ENCODE measurements around the gene RTF1.

RTF1 gene

DNA sequence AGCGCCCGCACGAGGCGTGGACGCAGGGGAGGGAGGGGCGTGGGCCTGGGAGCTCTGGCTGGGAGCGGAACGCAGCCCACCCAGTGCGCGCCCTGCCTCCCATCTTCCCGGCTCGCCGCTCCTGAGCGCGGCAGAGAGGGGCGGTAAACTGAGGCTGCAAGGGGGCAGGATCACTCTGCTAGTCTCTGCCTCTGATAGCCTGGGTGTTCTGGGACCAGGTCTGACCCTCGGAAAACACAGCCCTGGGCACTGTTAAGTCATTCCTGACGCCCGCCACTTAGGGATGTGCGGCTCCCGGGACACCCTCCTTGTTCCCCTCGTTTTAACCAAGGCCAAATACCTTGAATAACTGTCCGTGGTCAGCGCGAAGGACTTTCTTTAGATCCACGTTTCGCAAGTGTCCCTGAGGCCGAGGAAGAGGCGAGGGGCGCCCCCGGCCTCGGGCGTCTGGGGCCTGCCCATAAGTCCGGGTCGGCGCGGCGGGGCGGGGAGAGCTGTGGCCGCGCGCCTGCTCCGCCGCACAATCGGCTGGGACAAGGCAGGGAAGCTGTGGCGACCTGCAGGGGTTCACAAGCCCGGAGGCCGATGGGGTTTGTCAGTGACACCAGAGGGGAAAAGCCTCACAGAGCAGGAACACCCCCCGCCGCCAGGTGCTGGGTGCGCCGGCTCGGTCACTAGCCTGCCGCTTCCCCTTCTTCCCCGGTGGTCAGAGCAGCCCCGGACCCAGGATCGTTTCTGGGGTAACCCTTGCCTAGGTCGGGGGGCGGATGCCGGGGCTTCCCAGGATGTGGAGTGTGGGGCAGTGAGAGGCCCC is 78.2 kb downstream of the RTF1 start:
- Histone ChIP-seq H3K4me3 (ENCODE audit: insufficient read depth, low read depth, low read length) (peak overlapping the region; percentile 19), H3K9me3 (ENCODE audit: control insufficient read depth, low read length) (no peaks in the 10 kb centered on the region), H3K27ac (ENCODE audit: insufficient read depth, low read depth, low read length, poor library complexity, severe bottlenecking) (no peak overlapping the region), H3K27me3 (ENCODE audit: control insufficient read depth, insufficient read depth, low read length, poor library complexity, severe bottlenecking) (peaks cover 100% of the 10 kb centered on the region), H3K36me3 (ENCODE audit: control insufficient read depth, insufficient read depth, low read length) (no peaks in the 10 kb centered on the region), H3K4me1 (ENCODE audit: control insufficient read depth, insufficient read depth, low read length) (peaks cover 14% of the 10 kb centered on the region)
- 3% methylated on average over 60 of the region's 60 CpGs for WGBS, 2 experiments

GRCh38 chr15:41495736-41496599 is 79.1 kb downstream of the RTF1 start:
- Histone ChIP-seq H3K4me3 (ENCODE audit: insufficient read depth, low read depth, low read length) (peak overlapping the region; percentile 19), H3K36me3 (ENCODE audit: control insufficient read depth, insufficient read depth, low read length) (no peaks in the 10 kb centered on the region), H3K27me3 (ENCODE audit: control insufficient read depth, insufficient read depth, low read length, poor library complexity, severe bottlenecking) (peaks cover 100% of the 10 kb centered on the region), H3K27ac (ENCODE audit: insufficient read depth, low read depth, low read length, poor library complexity, severe bottlenecking) (no peak overlapping the region), H3K9me3 (ENCODE audit: control insufficient read depth, low read length) (no peaks in the 10 kb centered on the region), H3K4me1 (ENCODE audit: control insufficient read depth, insufficient read depth, low read length) (peaks cover 14% of the 10 kb centered on the region)
- 6 to 7% methylated on average over 59 of the region's 59 CpGs for WGBS, 2 experiments

- 59 to 73% methylated on average over 1 to 2 of the region's 2 CpGs for WGBS, 2 experiments
- Histone ChIP-seq H3K27ac (ENCODE audit: insufficient read depth, low read depth, low read length, poor library complexity, severe bottlenecking) (no peak overlapping the region), H3K4me3 (ENCODE audit: insufficient read depth, low read depth, low read length) (no peak overlapping the region), H3K36me3 (ENCODE audit: control insufficient read depth, insufficient read depth, low read length) (no peaks in the 10 kb centered on the region), H3K27me3 (ENCODE audit: control insufficient read depth, insufficient read depth, low read length, poor library complexity, severe bottlenecking) (peaks cover 100% of the 10 kb centered on the region), H3K4me1 (ENCODE audit: control insufficient read depth, insufficient read depth, low read length) (peaks cover 29% of the 10 kb centered on the region), H3K9me3 (ENCODE audit: control insufficient read depth, low read length) (no peaks in the 10 kb centered on the region)
These were observed 81.8 kb downstream of the RTF1 start for GRCh38 chr15:41498657-41499056.

GRCh38 chr15:41499109-41499851 is 82.4 kb downstream of the RTF1 start:
- Histone ChIP-seq H3K27ac (ENCODE audit: insufficient read depth, low read depth, low read length, poor library complexity, severe bottlenecking) (no peak overlapping the region), H3K36me3 (ENCODE audit: control insufficient read depth, insufficient read depth, low read length) (no peaks in the 10 kb centered on the region), H3K4me3 (ENCODE audit: insufficient read depth, low read depth, low read length) (no peak overlapping the region), H3K27me3 (ENCODE audit: control insufficient read depth, insufficient read depth, low read length, poor library complexity, severe bottlenecking) (peaks cover 100% of the 10 kb centered on the region), H3K9me3 (ENCODE audit: control insufficient read depth, low read length) (no peaks in the 10 kb centered on the region), H3K4me1 (ENCODE audit: control insufficient read depth, insufficient read depth, low read length) (peaks cover 29% of the 10 kb centered on the region)
- 82 to 88% methylated on average over 6 of the region's 6 CpGs for WGBS, 2 experiments

DNA sequence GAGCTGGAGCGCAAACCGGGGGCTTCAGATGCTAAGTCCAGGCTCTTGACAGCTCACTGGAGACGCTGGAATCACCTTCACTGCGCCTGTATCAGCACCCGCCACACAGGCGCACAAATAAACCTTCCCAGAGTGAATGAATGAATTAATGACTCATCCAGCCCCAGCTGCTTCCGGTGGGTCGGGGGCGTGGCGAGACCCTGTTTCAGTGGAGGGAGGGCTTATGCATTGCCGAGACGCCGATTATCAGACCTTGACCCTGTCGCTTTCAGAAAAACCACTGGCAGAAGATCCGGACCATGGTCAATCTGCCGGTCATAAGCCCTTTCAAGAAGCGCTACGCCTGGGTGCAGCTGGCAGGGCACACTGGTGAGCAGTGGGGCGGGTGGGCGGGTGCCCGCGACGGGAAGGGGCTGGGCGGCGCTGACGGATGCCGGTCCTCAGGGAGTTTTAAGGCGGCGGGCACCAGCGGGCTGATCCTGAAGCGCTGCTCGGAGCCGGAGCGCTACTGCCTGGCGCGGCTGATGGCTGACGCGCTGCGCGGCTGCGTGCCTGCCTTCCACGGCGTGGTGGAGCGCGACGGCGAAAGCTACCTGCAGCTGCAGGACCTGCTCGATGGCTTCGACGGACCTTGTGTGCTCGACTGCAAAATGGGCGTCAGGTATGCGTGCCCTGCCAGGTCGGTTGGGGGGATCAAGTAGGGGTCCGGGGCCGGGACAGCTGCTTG is 84.5 kb downstream of the RTF1 start:
- 5 to 6% methylated on average over 56 of the region's 56 CpGs for WGBS, 2 experiments
- Histone ChIP-seq H3K27me3 (ENCODE audit: control insufficient read depth, insufficient read depth, low read length, poor library complexity, severe bottlenecking) (peaks cover 100% of the 10 kb centered on the region), H3K4me1 (ENCODE audit: control insufficient read depth, insufficient read depth, low read length) (peaks cover 15% of the 10 kb centered on the region), H3K4me3 (ENCODE audit: insufficient read depth, low read depth, low read length) (peak overlapping the region; percentile 15), H3K27ac (ENCODE audit: insufficient read depth, low read depth, low read length, poor library complexity, severe bottlenecking) (no peak overlapping the region), H3K9me3 (ENCODE audit: control insufficient read depth, low read length) (no peaks in the 10 kb centered on the region), H3K36me3 (ENCODE audit: control insufficient read depth, insufficient read depth, low read length) (no peaks in the 10 kb centered on the region)

DNA sequence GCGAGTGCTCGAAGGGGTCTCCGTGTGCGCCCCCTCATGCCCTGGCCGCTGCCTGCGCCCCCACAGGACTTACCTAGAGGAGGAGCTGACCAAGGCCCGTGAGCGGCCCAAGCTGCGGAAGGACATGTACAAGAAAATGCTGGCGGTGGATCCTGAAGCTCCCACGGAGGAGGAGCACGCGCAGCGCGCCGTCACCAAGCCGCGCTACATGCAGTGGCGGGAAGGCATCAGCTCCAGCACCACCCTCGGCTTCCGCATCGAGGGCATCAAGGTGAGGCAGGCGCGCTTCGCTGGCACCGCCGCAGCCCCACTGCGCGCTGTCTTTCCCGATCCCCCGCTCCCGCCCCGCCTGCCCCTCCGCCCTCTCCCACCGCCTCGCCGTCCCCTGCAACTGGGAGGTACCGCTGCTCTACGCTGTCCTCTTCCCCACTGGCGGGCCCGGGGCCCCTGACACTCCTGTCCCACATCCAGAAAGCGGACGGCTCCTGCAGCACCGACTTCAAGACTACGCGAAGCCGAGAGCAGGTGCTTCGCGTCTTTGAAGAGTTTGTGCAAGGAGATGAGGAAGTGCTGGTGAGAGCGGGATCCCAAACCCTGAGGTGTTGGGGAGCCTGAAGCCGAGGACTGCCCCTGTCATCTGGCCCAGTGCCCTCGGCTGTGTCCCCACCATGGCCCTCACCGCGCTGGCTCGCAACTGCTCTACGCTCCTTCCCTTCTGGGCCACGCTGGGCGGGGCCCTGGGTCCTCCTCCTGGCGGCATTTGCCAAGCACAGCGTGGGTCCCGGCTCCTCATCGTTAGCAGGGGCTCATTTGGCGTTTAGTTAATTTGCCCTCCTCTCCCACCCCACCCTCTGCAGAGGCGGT is 85.3 kb downstream of the RTF1 start:
- Histone ChIP-seq H3K4me3 (ENCODE audit: insufficient read depth, low read depth, low read length) (peak overlapping the region; percentile 15), H3K4me1 (ENCODE audit: control insufficient read depth, insufficient read depth, low read length) (peaks cover 15% of the 10 kb centered on the region), H3K36me3 (ENCODE audit: control insufficient read depth, insufficient read depth, low read length) (no peaks in the 10 kb centered on the region), H3K9me3 (ENCODE audit: control insufficient read depth, low read length) (no peaks in the 10 kb centered on the region), H3K27me3 (ENCODE audit: control insufficient read depth, insufficient read depth, low read length, poor library complexity, severe bottlenecking) (peaks cover 99% of the 10 kb centered on the region), H3K27ac (ENCODE audit: insufficient read depth, low read depth, low read length, poor library complexity, severe bottlenecking) (no peak overlapping the region)
- 3 to 6% methylated on average over 64 of the region's 64 CpGs for WGBS, 2 experiments

- peaks cover 99% of the 10 kb centered on the region for H3K27me3 ChIP-seq (ENCODE audit: control insufficient read depth, insufficient read depth, low read length, poor library complexity, severe bottlenecking)
- WGBS, 2 experiments, result 14 to 15% methylated on average over 54 of the region's 54 CpGs
- H3K4me3 ChIP-seq (ENCODE audit: insufficient read depth, low read depth, low read length), result no peak overlapping the region
These were observed 86.1 kb downstream of the RTF1 start for GRCh38 chr15:41502795-41503668.

GRCh38 chr15:41503669-41504010 is 86.7 kb downstream of the RTF1 start:
- Histone ChIP-seq H3K4me3 (ENCODE audit: insufficient read depth, low read depth, low read length) (no peak overlapping the region), H3K9me3 (ENCODE audit: control insufficient read depth, low read length) (no peaks in the 10 kb centered on the region), H3K4me1 (ENCODE audit: control insufficient read depth, insufficient read depth, low read length) (peaks cover 15% of the 10 kb centered on the region), H3K36me3 (ENCODE audit: control insufficient read depth, insufficient read depth, low read length) (no peaks in the 10 kb centered on the region), H3K27me3 (ENCODE audit: control insufficient read depth, insufficient read depth, low read length, poor library complexity, severe bottlenecking) (peaks cover 98% of the 10 kb centered on the region), H3K27ac (ENCODE audit: insufficient read depth, low read depth, low read length, poor library complexity, severe bottlenecking) (no peak overlapping the region)
- WGBS, 2 experiments, result 75 to 86% methylated on average over 5 of the region's 5 CpGs

More at GRCh38 chr15:41502795-41503668, 86.1 kb downstream of the RTF1 start:
- no peaks in the 10 kb centered on the region for H3K9me3 ChIP-seq (ENCODE audit: control insufficient read depth, low read length)
- H3K36me3 ChIP-seq (ENCODE audit: control insufficient read depth, insufficient read depth, low read length), result no peaks in the 10 kb centered on the region
- no peak overlapping the region for H3K27ac ChIP-seq (ENCODE audit: insufficient read depth, low read depth, low read length, poor library complexity, severe bottlenecking)
- H3K4me1 ChIP-seq (ENCODE audit: control insufficient read depth, insufficient read depth, low read length), result peaks cover 15% of the 10 kb centered on the region
